OCI-LY1 (cell line): ENCODE data around the gene ANKRD42.

ENCODE experiments used
- EZH2 ChIP-seq: fragments of 200-600 bp; sonication (generic), shearing (Covaris generic); IDR thresholded peaks from 2 replicates; pipeline ENCODE4 v1.8.0; 2017; ENCODE audit warnings: borderline replicate concordance, mixed run types, mild to moderate bottlenecking, antibody characterized with exemption, low read length, moderate library complexity, mixed read lengths
- TF ChIP-seq, protein P1 (sequence below): fragments of 200-600 bp; sonication (generic), shearing (Covaris generic); IDR thresholded peaks from 2 replicates; pipeline ENCODE4 v1.5.1; 2017; ENCODE audit warnings: mild to moderate bottlenecking, antibody characterized with exemption, low read length, moderate library complexity, mixed read lengths

GRCh38 chr11:83206221-83206620, 12.7 kb downstream of the ANKRD42 start:
- TF ChIP-seq, protein P1, sequence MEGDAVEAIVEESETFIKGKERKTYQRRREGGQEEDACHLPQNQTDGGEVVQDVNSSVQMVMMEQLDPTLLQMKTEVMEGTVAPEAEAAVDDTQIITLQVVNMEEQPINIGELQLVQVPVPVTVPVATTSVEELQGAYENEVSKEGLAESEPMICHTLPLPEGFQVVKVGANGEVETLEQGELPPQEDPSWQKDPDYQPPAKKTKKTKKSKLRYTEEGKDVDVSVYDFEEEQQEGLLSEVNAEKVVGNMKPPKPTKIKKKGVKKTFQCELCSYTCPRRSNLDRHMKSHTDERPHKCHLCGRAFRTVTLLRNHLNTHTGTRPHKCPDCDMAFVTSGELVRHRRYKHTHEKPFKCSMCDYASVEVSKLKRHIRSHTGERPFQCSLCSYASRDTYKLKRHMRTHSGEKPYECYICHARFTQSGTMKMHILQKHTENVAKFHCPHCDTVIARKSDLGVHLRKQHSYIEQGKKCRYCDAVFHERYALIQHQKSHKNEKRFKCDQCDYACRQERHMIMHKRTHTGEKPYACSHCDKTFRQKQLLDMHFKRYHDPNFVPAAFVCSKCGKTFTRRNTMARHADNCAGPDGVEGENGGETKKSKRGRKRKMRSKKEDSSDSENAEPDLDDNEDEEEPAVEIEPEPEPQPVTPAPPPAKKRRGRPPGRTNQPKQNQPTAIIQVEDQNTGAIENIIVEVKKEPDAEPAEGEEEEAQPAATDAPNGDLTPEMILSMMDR = no peak
- TF ChIP-seq EZH2 = no peak
